Osteoblast (primary cell): ENCODE results near the gene RASAL3. TPM values are rescaled to one million over a fixed set of nuclear protein-coding genes. Genes with fewer than 3 reads are reported as not detected.

Experiments
- DNase-seq: peaks from one replicate; pipeline ENCODE4 v3.0.0; 2011; ENCODE audit warnings: low spot score, mixed read lengths; ENCODE audit not compliant: insufficient read length; ENCODE audit errors: missing footprints
- H2AFZ ChIP-seq: 2 replicates; pipeline ENCODE4 v1.6.0; 2011; ENCODE audit warnings: mild to moderate bottlenecking, low read length
- H3K27ac ChIP-seq: 2 replicates; pipeline ENCODE4 v1.5.1; 2011; ENCODE audit warnings: mild to moderate bottlenecking, low read depth, low read length, moderate library complexity
- H3K27me3 ChIP-seq: 2 replicates; pipeline ENCODE4 v1.6.0; 2012; ENCODE audit warnings: mild to moderate bottlenecking, control low read depth, inconsistent platforms, low read length, moderate library complexity; ENCODE audit not compliant: insufficient read depth
- H3K36me3 ChIP-seq: 2 replicates; pipeline ENCODE4 v1.5.1; 2011; ENCODE audit warnings: mild to moderate bottlenecking, low read length, control low read depth, moderate library complexity; ENCODE audit not compliant: insufficient read depth
- H3K4me1 ChIP-seq: 2 replicates; pipeline ENCODE4 v1.5.1; 2011; ENCODE audit warnings: mild to moderate bottlenecking, low read length, control low read depth, moderate library complexity; ENCODE audit not compliant: insufficient read depth
- H3K4me2 ChIP-seq: 2 replicates; pipeline ENCODE4 v1.6.0; 2011; ENCODE audit warnings: mild to moderate bottlenecking, low read length; ENCODE audit not compliant: insufficient read depth
- H3K4me3 ChIP-seq: fragments of 200-600 bp; sonication (generic); 3 replicates; pipeline ENCODE4 v1.5.1; 2012; ENCODE audit warnings: mild to moderate bottlenecking, low read length, inconsistent platforms; ENCODE audit not compliant: insufficient read depth
- H3K79me2 ChIP-seq: 2 replicates; pipeline ENCODE4 v1.6.0; 2012; ENCODE audit warnings: mild to moderate bottlenecking, low read length, control low read depth, inconsistent platforms; ENCODE audit not compliant: insufficient read depth
- H3K9me3 ChIP-seq: 2 replicates; pipeline ENCODE4 v1.5.1; 2011; ENCODE audit warnings: low read depth, low read length, control low read depth
- H4K20me1 ChIP-seq: 2 replicates; pipeline ENCODE4 v1.6.0; 2012; ENCODE audit warnings: mild to moderate bottlenecking, low read length, control low read depth; ENCODE audit not compliant: insufficient read depth
- CTCF ChIP-seq: IDR thresholded peaks from 2 replicates; pipeline ENCODE4 v1.5.1; 2011; ENCODE audit warnings: mild to moderate bottlenecking, low read depth, low read length, moderate library complexity; ENCODE audit errors: extremely low read depth
- small RNA-seq: library from RNA; depleted of rRNA; stranded (forward); fragments of <200 nt; gene quantifications from one replicate; pipeline ENCODE3, GENCODE V24; 2012
- total RNA-seq: library from RNA; depleted of rRNA; stranded (reverse); fragments of >200 nt; gene quantifications from 2 replicates; pipeline ENCODE4 v1.2.3, GENCODE V29; 2012

RASAL3 gene
- total RNA-seq, 1 donor, result under 0.01 TPM

GRCh38 chr19:15403151-15403531 lies 61.2 kb downstream of the RASAL3 start:
- Histone ChIP-seq H4K20me1 (peaks cover 77% of the 10 kb centered on the region), H3K4me3 (no peak overlapping the region), H3K4me1 (no peaks in the 10 kb centered on the region), H3K36me3 (peaks cover 29% of the 10 kb centered on the region), H3K79me2 (peaks cover 88% of the 10 kb centered on the region), H3K27me3 (no peaks in the 10 kb centered on the region), H3K4me2 (no peak overlapping the region), H3K9me3 (no peaks in the 10 kb centered on the region), H2AFZ (no peak overlapping the region), H3K27ac (no peak overlapping the region)
- DNase-seq, result no peak
- no peak for TF ChIP-seq CTCF

GRCh38 chr19:15402411-15403150 lies 61.8 kb downstream of the RASAL3 start:
- Histone ChIP-seq H3K79me2 (peaks cover 88% of the 10 kb centered on the region), H3K27ac (no peak overlapping the region), H3K9me3 (no peaks in the 10 kb centered on the region), H3K36me3 (peaks cover 35% of the 10 kb centered on the region), H3K4me1 (no peaks in the 10 kb centered on the region), H2AFZ (no peak overlapping the region), H3K4me3 (no peak overlapping the region), H3K27me3 (no peaks in the 10 kb centered on the region), H4K20me1 (peaks cover 76% of the 10 kb centered on the region), H3K4me2 (no peak overlapping the region)
- TF ChIP-seq CTCF, result no peak
- DNase-seq, result peak; percentile 54

Small RNA genes within 50 kb of the gene (small RNA-seq; reads per million reads assigned to genes)
- not detected for gene MIR1470

Other genes starting within 250 kb of the RASAL3 start
- 0.29 TPM in 1 of 2 replicates, not detected in the other for gene EPHX3, start 232.1 kb downstream of the RASAL3 start, total RNA-seq
- gene BRD4, start 132.0 kb downstream of the RASAL3 start, total RNA-seq, result 25.0 and 25.7 TPM in 2 replicates
- 18.1 and 18.6 TPM in 2 replicates for gene AKAP8, start 84.8 kb downstream of the RASAL3 start, total RNA-seq
- gene AKAP8L, start 45.6 kb downstream of the RASAL3 start, total RNA-seq, result 63.9 and 69.5 TPM in 2 replicates
- gene WIZ, start 14.6 kb downstream of the RASAL3 start, total RNA-seq, result 8.3 and 9.8 TPM in 2 replicates
- not detected in 2 replicates for gene PGLYRP2, start 15.0 kb upstream of the RASAL3 start, total RNA-seq
- gene CYP4F22, start 44.0 kb upstream of the RASAL3 start, total RNA-seq, result not detected in 2 replicates
- not detected in 2 replicates for gene CYP4F8, start 150.7 kb upstream of the RASAL3 start, total RNA-seq
- not detected in 2 replicates for gene CYP4F3, start 176.4 kb upstream of the RASAL3 start, total RNA-seq
- gene CYP4F12, start 208.5 kb upstream of the RASAL3 start, total RNA-seq, result not detected in 2 replicates